Measurements from ENCODE around the gene SLC4A8.

SLC4A8 gene

DNA sequence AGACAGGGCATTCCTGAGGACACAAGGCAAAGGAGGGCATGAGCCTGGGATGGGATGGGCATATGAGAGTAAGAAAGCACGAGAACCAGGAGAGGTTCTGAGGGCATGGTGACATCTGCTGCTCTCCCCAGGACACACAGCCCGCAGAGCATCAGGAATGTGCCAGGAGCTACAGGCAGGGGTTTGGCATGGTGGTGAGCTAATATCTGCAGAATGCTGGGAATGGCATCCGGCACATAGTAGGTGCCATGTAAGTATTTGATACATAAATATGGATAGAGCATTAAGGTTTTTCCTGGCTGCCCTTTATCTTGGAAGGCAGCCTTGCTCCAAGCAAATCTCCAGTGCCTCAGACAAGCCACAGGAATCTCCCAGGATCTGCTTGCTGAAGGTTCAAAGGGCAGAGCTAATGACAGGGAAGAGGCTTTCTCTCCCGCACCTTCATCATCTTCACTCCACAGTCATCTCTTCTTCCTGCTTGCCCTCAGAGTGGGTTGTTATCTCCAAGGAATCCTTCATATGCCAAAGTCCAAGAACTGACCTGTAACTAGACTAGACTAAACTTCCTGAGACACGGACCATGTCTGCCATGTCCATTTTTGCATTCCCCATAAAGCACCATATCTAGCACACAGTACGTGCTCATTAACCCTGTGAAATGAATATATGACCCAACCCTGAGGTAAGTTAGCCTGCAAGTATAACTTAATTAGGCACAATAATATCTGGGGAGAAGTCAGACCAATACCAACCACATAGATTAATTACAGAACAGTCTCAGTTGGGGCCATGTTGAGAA, 104.4 kb downstream of the SLC4A8 start:
- DNase-seq: no peak

DNA sequence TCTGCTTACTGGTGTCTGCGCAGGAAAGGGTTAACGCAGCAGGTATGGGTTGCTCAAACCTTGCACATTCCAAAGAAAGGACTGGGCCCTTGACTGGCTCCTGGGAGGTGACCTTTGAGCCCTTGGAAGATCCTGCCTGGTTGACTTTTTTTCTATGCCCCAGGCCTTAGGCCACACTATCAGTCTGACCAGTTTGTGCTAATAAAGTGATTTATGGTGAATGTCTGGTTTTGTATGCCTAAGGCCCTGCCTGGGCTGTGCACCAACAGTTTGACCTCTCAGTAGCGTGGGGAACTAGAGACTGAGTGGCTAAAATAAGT, 105.0 kb downstream of the SLC4A8 start:
- no peak for DNase-seq

- no peak for DNase-seq
These were observed 105.6 kb downstream of the SLC4A8 start for GRCh38 chr12:51530208-51530607.

GRCh38 chr12:51531284-51531977, 106.8 kb downstream of the SLC4A8 start:
- no peak for DNase-seq

- peak; percentile 72 to 74 for DNase-seq
These were observed 107.4 kb downstream of the SLC4A8 start for GRCh38 chr12:51531978-51532497.

DNA sequence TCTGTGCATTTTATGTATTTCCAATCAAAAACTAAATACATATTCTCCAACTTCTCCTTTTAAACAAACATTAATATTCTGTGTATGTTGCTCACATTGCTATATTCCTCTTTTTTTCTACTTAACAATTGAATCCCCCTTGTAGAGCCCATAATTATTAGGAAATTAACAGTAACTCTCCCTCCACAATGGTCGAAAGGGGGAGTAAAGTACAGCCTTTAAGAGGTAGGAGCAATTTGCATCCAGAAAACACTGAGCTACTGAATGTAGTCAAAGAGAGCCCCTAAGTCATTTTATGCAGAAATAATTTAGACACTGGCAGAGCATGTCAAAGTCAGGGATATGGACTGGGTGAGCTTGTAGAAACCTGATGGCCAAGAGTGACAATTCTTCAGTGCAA, 109.2 kb downstream of the SLC4A8 start:
- no peak for DNase-seq

GRCh38 chr12:51534216-51535074, 109.8 kb downstream of the SLC4A8 start:
- no peak for DNase-seq

- DNase-seq: no peak
These were observed 111.5 kb downstream of the SLC4A8 start for GRCh38 chr12:51536159-51536558.

GRCh38 chr12:51538149-51538548, 113.5 kb downstream of the SLC4A8 start:
- DNase-seq: no peak

DNA sequence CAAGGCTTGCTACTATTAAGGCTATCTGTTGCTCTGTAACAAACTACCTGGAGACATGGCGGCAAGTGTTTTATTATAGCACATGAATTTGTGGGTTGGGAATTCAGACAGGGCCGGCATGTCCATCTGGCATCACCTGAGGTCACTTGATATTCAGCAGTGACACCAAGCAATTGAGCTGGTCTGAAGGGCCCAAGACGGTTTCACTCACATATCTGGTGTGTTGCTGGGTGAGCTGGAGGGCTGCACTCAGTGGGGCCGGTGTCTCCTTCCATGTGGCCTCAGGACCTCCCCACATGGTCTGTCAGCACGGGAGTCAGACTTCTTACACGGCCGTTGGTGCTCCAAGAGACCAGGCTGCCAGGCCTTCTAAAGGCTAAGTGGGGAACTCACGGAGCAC, 114.0 kb downstream of the SLC4A8 start:
- no peak for DNase-seq

- DNase-seq: no peak
These were observed 116.4 kb downstream of the SLC4A8 start for GRCh38 chr12:51540996-51541395.

GRCh38 chr12:51546097-51546496, 121.5 kb downstream of the SLC4A8 start:
- no peak for DNase-seq

DNA sequence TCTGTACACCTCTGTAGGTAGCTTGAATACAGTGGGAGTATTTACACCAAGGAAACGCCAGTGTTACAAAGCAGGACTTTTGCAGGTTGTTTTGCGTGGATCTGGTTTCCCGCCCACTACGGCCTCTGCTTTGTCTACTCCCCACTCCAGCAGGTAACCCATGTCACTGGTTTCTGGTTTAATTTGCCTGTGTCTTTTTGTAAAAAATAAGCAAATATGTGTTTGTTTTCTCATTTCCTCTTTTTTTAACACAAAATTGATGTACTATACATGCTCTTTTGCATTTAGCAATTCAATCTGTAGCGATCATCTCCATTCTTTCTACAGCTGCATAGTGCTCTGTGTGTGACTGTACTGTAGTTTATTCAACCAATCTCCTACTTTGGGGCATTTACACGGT, 123.0 kb downstream of the SLC4A8 start:
- DNase-seq: no peak

- no peak for DNase-seq
These were observed 123.6 kb downstream of the SLC4A8 start for GRCh38 chr12:51548241-51548640.

DNA sequence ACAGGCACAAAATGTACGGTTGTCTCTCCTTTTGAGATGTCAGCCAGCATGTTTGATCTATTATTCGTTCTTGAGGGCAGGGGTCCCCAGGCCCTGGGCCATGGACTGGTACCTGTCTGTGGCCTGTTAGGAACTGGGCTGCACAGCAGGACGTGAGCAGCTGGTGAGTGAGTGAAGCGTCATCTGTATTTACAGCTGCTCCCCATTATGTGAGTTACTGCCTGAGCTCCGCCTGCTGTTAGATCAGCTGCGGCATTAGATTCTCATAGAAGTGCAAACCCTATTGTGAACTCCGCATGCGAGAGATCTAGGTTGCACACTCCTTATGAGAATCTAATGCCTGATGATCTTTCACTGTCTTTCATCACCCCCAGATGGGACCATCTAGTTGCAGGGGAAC, 125.0 kb downstream of the SLC4A8 start:
- DNase-seq: no peak
